ENCODE measurements around the gene IQGAP3.

DNA sequence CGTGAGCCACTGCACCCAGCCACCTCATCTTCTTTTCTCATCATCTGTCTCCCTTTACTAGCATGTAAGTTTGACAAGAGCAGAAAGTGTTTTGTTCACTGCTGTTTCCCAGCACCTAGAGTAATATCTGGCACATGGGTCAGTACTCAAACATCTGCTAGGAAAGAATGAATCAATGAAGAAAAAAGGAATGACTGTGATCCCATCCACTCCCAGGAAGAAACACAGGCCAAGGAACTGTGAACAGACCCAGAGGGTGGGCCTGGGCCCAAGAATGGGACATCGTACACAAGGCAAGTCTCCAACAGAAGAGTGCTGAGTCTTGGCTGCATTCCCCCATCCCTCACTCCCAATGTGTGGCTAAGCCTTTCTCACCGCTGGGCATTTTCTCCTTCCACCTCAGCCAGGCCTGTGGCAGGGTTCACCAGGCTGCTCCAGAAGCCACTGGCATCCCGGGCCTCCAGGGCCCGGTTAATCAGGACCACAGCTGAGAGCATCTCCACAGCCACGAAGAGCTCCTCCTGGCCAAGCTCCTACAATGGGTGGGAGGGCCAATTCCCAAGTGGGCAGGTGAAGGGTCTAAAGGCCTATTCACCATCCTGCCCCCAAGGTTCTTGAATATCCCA is 18.4 kb downstream of the IQGAP3 start:
- TF ChIP-seq, protein P1, sequence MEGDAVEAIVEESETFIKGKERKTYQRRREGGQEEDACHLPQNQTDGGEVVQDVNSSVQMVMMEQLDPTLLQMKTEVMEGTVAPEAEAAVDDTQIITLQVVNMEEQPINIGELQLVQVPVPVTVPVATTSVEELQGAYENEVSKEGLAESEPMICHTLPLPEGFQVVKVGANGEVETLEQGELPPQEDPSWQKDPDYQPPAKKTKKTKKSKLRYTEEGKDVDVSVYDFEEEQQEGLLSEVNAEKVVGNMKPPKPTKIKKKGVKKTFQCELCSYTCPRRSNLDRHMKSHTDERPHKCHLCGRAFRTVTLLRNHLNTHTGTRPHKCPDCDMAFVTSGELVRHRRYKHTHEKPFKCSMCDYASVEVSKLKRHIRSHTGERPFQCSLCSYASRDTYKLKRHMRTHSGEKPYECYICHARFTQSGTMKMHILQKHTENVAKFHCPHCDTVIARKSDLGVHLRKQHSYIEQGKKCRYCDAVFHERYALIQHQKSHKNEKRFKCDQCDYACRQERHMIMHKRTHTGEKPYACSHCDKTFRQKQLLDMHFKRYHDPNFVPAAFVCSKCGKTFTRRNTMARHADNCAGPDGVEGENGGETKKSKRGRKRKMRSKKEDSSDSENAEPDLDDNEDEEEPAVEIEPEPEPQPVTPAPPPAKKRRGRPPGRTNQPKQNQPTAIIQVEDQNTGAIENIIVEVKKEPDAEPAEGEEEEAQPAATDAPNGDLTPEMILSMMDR (IDR thresholded peaks at IDR 0.05) = no peak
- no peak for TF ChIP-seq POLR2A (IDR thresholded peaks at IDR 0.05)
